GM23338 (cell line): ENCODE results near the gene ZCCHC17. TPM values are rescaled to one million over a fixed set of nuclear protein-coding genes. Genes with fewer than 3 reads are reported as not detected.

Experiments used
- ATAC-seq: fragments of 200-7000 bp; cut with Tn5 transposase; 3 replicates; pipeline ENCODE4 v1.9.1; 2020
- DNase-seq: peaks from one replicate; pipeline ENCODE4 v3.0.0-alpha.2; 2015; ENCODE audit warnings: low spot score
- H2AFZ ChIP-seq: fragments of 200-600 bp; sonication (generic); 2 replicates; pipeline ENCODE4 v1.8.0; 2016; ENCODE audit warnings: antibody characterized with exemption, mild to moderate bottlenecking, moderate library complexity
- H3F3A ChIP-seq: fragments of 200-600 bp; sonication (generic); replicated peaks from 2 replicates; pipeline ENCODE4 v1.8.0; 2017; ENCODE audit warnings: antibody characterized with exemption, mixed run types, low read depth
- H3K27ac ChIP-seq: fragments of 200-600 bp; sonication (generic); 2 replicates; pipeline ENCODE4 v1.6.1; 2016; ENCODE audit warnings: low read depth
- H3K27me3 ChIP-seq: fragments of 200-600 bp; sonication (generic); 2 replicates; pipeline ENCODE4 v1.8.0; 2016; ENCODE audit warnings: mild to moderate bottlenecking, mixed run types, moderate library complexity; ENCODE audit not compliant: insufficient read depth
- H3K36me3 ChIP-seq: fragments of 200-600 bp; sonication (generic); 2 replicates; pipeline ENCODE4 v1.8.0; 2016; ENCODE audit warnings: mild to moderate bottlenecking; ENCODE audit not compliant: insufficient read depth
- H3K4me1 ChIP-seq: fragments of 200-600 bp; sonication (generic); 2 replicates; pipeline ENCODE4 v1.8.0; 2016; ENCODE audit warnings: mild to moderate bottlenecking, moderate library complexity; ENCODE audit not compliant: insufficient read depth
- H3K4me2 ChIP-seq: fragments of 200-600 bp; sonication (generic); 2 replicates; pipeline ENCODE4 v1.7.1; 2017; ENCODE audit warnings: mixed run types
- H3K4me3 ChIP-seq: fragments of 200-600 bp; sonication (generic); 2 replicates; pipeline ENCODE4 v1.6.1; 2016; ENCODE audit warnings: mixed run types
- H3K79me2 ChIP-seq: fragments of 200-600 bp; sonication (generic); replicated peaks from 2 replicates; pipeline ENCODE4 v1.8.0; 2017; ENCODE audit warnings: mild to moderate bottlenecking; ENCODE audit not compliant: insufficient read depth
- H3K9me2 ChIP-seq: fragments of 200-600 bp; sonication (generic); 2 replicates; pipeline ENCODE4 v1.8.0; 2017; ENCODE audit not compliant: insufficient read depth
- H4K20me1 ChIP-seq: fragments of 200-600 bp; sonication (generic); replicated peaks from 2 replicates; pipeline ENCODE4 v1.8.0; 2017; ENCODE audit warnings: mild to moderate bottlenecking; ENCODE audit not compliant: insufficient read depth
- H3K27ac Mint-ChIP-seq: 2 replicates; pipeline ENCODE4 v1.8.0; 2020; ENCODE audit warnings: inconsistent platforms, mild to moderate bottlenecking, moderate library complexity, mixed read lengths
- H3K27me3 Mint-ChIP-seq: 3 replicates; pipeline ENCODE4 v1.8.0; 2022; ENCODE audit warnings: low read depth, mild to moderate bottlenecking, moderate library complexity, mixed read lengths, inconsistent platforms; ENCODE audit not compliant: insufficient read depth, poor library complexity
- H3K36me3 Mint-ChIP-seq: 3 replicates; pipeline ENCODE4 v1.8.0; 2021; ENCODE audit warnings: low read depth, mild to moderate bottlenecking, inconsistent platforms, moderate library complexity, mixed read lengths
- H3K4me1 Mint-ChIP-seq: 3 replicates; pipeline ENCODE4 v1.8.0; 2020; ENCODE audit warnings: mild to moderate bottlenecking, inconsistent platforms, mixed read lengths
- H3K4me3 Mint-ChIP-seq: 3 replicates; pipeline ENCODE4 v1.8.0; 2021; ENCODE audit warnings: moderate library complexity, mild to moderate bottlenecking, inconsistent platforms, mixed read lengths
- H3K9me3 Mint-ChIP-seq: 3 replicates; pipeline ENCODE4 v1.8.0; 2020; ENCODE audit warnings: moderate library complexity, mild to moderate bottlenecking, inconsistent platforms, mixed read lengths
- CREB1 ChIP-seq: fragments of 250-450 bp; sonication (Bioruptor Pico); IDR thresholded peaks from 2 replicates; pipeline ENCODE4 v1.5.0; 2020; ENCODE audit warnings: low read depth, mild to moderate bottlenecking, moderate library complexity
- CTCF ChIP-seq, 2 experiments: fragments of 200-600 bp in 1 of 2; sonication (generic) in 1 of 2; conservative IDR thresholded peaks; 2 replicates each; pipeline versions ENCODE4 v1.5.1 to v1.6.1; 2016 to 2017; ENCODE audit warnings: antibody characterized with exemption in 2 of 2, low read depth in 2 of 2, mild to moderate bottlenecking in 2 of 2, moderate library complexity in 1 of 2
- ETS1 ChIP-seq: IDR thresholded peaks from 2 replicates; pipeline ENCODE4 v1.6.1; 2016; ENCODE audit warnings: antibody characterized with exemption
- EZH2 ChIP-seq: fragments of 200-600 bp; sonication (generic); IDR thresholded peaks from one replicate; pipeline ENCODE4 v1.8.0; 2017; ENCODE audit warnings: antibody characterized with exemption, mild to moderate bottlenecking, low read depth; ENCODE audit not compliant: unreplicated experiment
- REST ChIP-seq: IDR thresholded peaks from one replicate; pipeline ENCODE4 v1.6.1; 2018; ENCODE audit warnings: antibody characterized with exemption; ENCODE audit not compliant: unreplicated experiment
- ZNF114 ChIP-seq: fragments of 250-450 bp; sonication (Bioruptor Pico); IDR thresholded peaks from 2 replicates; pipeline ENCODE4 v1.5.0; 2020; ENCODE audit warnings: mild to moderate bottlenecking, moderate library complexity
- ZNF331 ChIP-seq: fragments of 250-450 bp; sonication (Bioruptor Pico); IDR thresholded peaks from 2 replicates; pipeline ENCODE4 v1.5.0; 2020; ENCODE audit warnings: low read depth, mild to moderate bottlenecking, moderate library complexity
- polyA plus RNA-seq: library from polyadenylated mRNA; unstranded; fragments of >200 nt; fragmentation: Nextera tagmentation; extraction: Ambion mirVana; gene quantifications from 2 replicates; pipeline ENCODE4 v1.2.1, GENCODE V29; 2016
- total RNA-seq: library from RNA; depleted of rRNA; stranded (reverse); fragments of >200 nt; shearing (Covaris generic); gene quantifications from 2 replicates; pipeline ENCODE4 v1.2.3, GENCODE V29; 2014

The ZCCHC17 gene
- total and polyA plus RNA-seq, 2 experiments from 2014 or later = 40.1 to 134 TPM

GRCh38 chr1:31405578-31406245, 108.9 kb downstream of the ZCCHC17 start (continued):
- no peak for TF ChIP-seq CTCF (conservative IDR thresholded peaks at IDR 0.05; ENCODE audit: low read depth in 2 of 2)
- no peak for TF ChIP-seq REST
- TF ChIP-seq CREB1 (CRISPR knock-in tag) = no peak
- no peak for TF ChIP-seq ETS1
- TF ChIP-seq EZH2 = no peak
- TF ChIP-seq ZNF114 = no peak
- TF ChIP-seq ZNF331 = no peak

- TF ChIP-seq ZNF114 = no peak
- Histone ChIP-seq H3K4me2 (no peak overlapping the region), H2AFZ (no peak overlapping the region), H3F3A (no peaks in the 10 kb centered on the region), H3K4me1 (no peaks in the 10 kb centered on the region), H3K79me2 (no peaks in the 10 kb centered on the region), H3K36me3 (no peaks in the 10 kb centered on the region), H3K27ac (no peak overlapping the region), H3K27me3 (peaks cover 5% of the 10 kb centered on the region; the same call in 1 of the 2 replicates), H3K9me2 (no peaks in the 10 kb centered on the region), H4K20me1 (no peaks in the 10 kb centered on the region), H3K4me3 (no peak overlapping the region)
- H3K4me3 Mint-ChIP-seq = no peak overlapping the region
- H3K4me1 Mint-ChIP-seq = peaks cover 9% of the 10 kb centered on the region; the same call in 1 of the 3 replicates
- peaks cover 4% of the 10 kb centered on the region for H3K27me3 Mint-ChIP-seq
- H3K36me3 Mint-ChIP-seq = no peaks in the 10 kb centered on the region
- H3K27ac Mint-ChIP-seq = no peak overlapping the region
- DNase-seq (no peak), ATAC-seq (no peak)
- H3K9me3 Mint-ChIP-seq = no peaks in the 10 kb centered on the region
Observed at GRCh38 chr1:31407029-31407626, 110.3 kb downstream of the ZCCHC17 start.
